NCI-H82 (cell line): ENCODE data around the gene BSND.
"Not testable (repeated sequence)": the region's sequence is repeated elsewhere in the genome, so short reads cannot be mapped to it uniquely, and the experiment has no call there.

ENCODE experiments used
- DNase-seq: peaks from one replicate; lab custom pipeline; 2025; lab: John Stamatoyannopoulos, UW

The BSND gene

GRCh38 chr1:55015731-55016620 is 17.2 kb downstream of the BSND start:
- DNase-seq: no peak

GRCh38 chr1:55018395-55018794 is 19.7 kb downstream of the BSND start:
- peak; percentile 26 for DNase-seq

GRCh38 chr1:55021942-55022546 is 23.3 kb downstream of the BSND start:
- DNase-seq: peak; percentile 93

GRCh38 chr1:55024163-55024562 is 25.4 kb downstream of the BSND start:
- peak; percentile 69 for DNase-seq

GRCh38 chr1:55026682-55027081 is 27.9 kb downstream of the BSND start:
- peak; percentile 25 for DNase-seq

- not testable (repeated sequence) for DNase-seq
Observed at GRCh38 chr1:55031098-55031497, 32.4 kb downstream of the BSND start.

GRCh38 chr1:55033265-55033614 is 34.5 kb downstream of the BSND start:
- no peak for DNase-seq

- no peak for DNase-seq
Observed at GRCh38 chr1:55034476-55035133, 35.9 kb downstream of the BSND start.

GRCh38 chr1:55035904-55036303 is 37.2 kb downstream of the BSND start:
- DNase-seq: no peak

- DNase-seq: peak; percentile 57
Observed at GRCh38 chr1:55037733-55038551, 39.2 kb downstream of the BSND start.

GRCh38 chr1:55038552-55038838 is 39.8 kb downstream of the BSND start:
- DNase-seq: no peak

- no peak for DNase-seq
Observed at GRCh38 chr1:55038974-55039341, 40.2 kb downstream of the BSND start.

- DNase-seq: no peak
Observed at GRCh38 chr1:55039342-55040082, 40.8 kb downstream of the BSND start, which contains the start of gene PCSK9. Gene PCSK9 (plus strand): TSS chr1:55039548. CDS start chr1:55039838, 290 bp downstream.

- DNase-seq: peak; percentile 42
Observed at GRCh38 chr1:55040083-55040932, 41.6 kb downstream of the BSND start.

- peak; percentile 57 for DNase-seq
Observed at GRCh38 chr1:55040933-55041494, 42.3 kb downstream of the BSND start.

- DNase-seq: no peak
Observed at GRCh38 chr1:55041613-55042012, 42.9 kb downstream of the BSND start.

GRCh38 chr1:55043011-55043410 is 44.3 kb downstream of the BSND start:
- peak; percentile 56 for DNase-seq

GRCh38 chr1:55043726-55044125 is 45.0 kb downstream of the BSND start:
- no peak for DNase-seq

- no peak for DNase-seq
Observed at GRCh38 chr1:55044617-55045397, 46.1 kb downstream of the BSND start.
